ENCODE measurements around the gene HOXA9. TPM values are rescaled to one million over a fixed set of nuclear protein-coding genes. Genes with fewer than 3 reads are reported as not detected.

HOXA9 gene
- total RNA-seq, 1 donor from 2014 or later = 0.80 TPM

- peaks cover 40% of the 10 kb centered on the region for H3K27me3 Mint-ChIP-seq (ENCODE audit: unreplicated experiment)
- H3K36me3 Mint-ChIP-seq (ENCODE audit: low read depth, unreplicated experiment) = no peaks in the 10 kb centered on the region
- no peak overlapping the region for H3K27ac Mint-ChIP-seq (ENCODE audit: unreplicated experiment)
- no peak for TF ChIP-seq CTCF (IDR thresholded peaks at IDR 0.05; ENCODE audit: unreplicated experiment)
- no peak for DNase-seq (ENCODE audit: low spot score)
- H3K4me3 Mint-ChIP-seq (ENCODE audit: unreplicated experiment) = no peak overlapping the region
- H3K9me3 Mint-ChIP-seq (ENCODE audit: unreplicated experiment) = no peaks in the 10 kb centered on the region
- H3K4me1 Mint-ChIP-seq (ENCODE audit: unreplicated experiment) = peaks cover 18% of the 10 kb centered on the region
Measured at GRCh38 chr7:27177795-27178320, 12.5 kb upstream of the HOXA9 start.

GRCh38 chr7:27176962-27177794 lies 11.8 kb upstream of the HOXA9 start:
- TF ChIP-seq CTCF (IDR thresholded peaks at IDR 0.05; ENCODE audit: unreplicated experiment) = no peak
- Mint-ChIP-seq H3K27me3 (ENCODE audit: unreplicated experiment) (peaks cover 39% of the 10 kb centered on the region), H3K4me3 (ENCODE audit: unreplicated experiment) (no peak overlapping the region), H3K36me3 (ENCODE audit: low read depth, unreplicated experiment) (no peaks in the 10 kb centered on the region), H3K4me1 (ENCODE audit: unreplicated experiment) (peaks cover 21% of the 10 kb centered on the region), H3K9me3 (ENCODE audit: unreplicated experiment) (no peaks in the 10 kb centered on the region), H3K27ac (ENCODE audit: unreplicated experiment) (no peak overlapping the region)
- no peak for DNase-seq (ENCODE audit: low spot score)

GRCh38 chr7:27176524-27176845 lies 11.1 kb upstream of the HOXA9 start:
- no peak for DNase-seq (ENCODE audit: low spot score)
- H3K9me3 Mint-ChIP-seq (ENCODE audit: unreplicated experiment) = no peaks in the 10 kb centered on the region
- peaks cover 26% of the 10 kb centered on the region for H3K4me1 Mint-ChIP-seq (ENCODE audit: unreplicated experiment)
- no peak for TF ChIP-seq CTCF (IDR thresholded peaks at IDR 0.05; ENCODE audit: unreplicated experiment)
- peaks cover 44% of the 10 kb centered on the region for H3K27me3 Mint-ChIP-seq (ENCODE audit: unreplicated experiment)
- H3K36me3 Mint-ChIP-seq (ENCODE audit: low read depth, unreplicated experiment) = no peaks in the 10 kb centered on the region
- H3K27ac Mint-ChIP-seq (ENCODE audit: unreplicated experiment) = no peak overlapping the region
- H3K4me3 Mint-ChIP-seq (ENCODE audit: unreplicated experiment) = no peak overlapping the region

GRCh38 chr7:27175626-27176523 lies 10.5 kb upstream of the HOXA9 start:
- Mint-ChIP-seq H3K9me3 (ENCODE audit: unreplicated experiment) (no peaks in the 10 kb centered on the region), H3K36me3 (ENCODE audit: low read depth, unreplicated experiment) (no peaks in the 10 kb centered on the region), H3K4me3 (ENCODE audit: unreplicated experiment) (no peak overlapping the region), H3K27ac (ENCODE audit: unreplicated experiment) (no peak overlapping the region), H3K27me3 (ENCODE audit: unreplicated experiment) (peaks cover 46% of the 10 kb centered on the region), H3K4me1 (ENCODE audit: unreplicated experiment) (peaks cover 32% of the 10 kb centered on the region)
- no peak for DNase-seq (ENCODE audit: low spot score)
- TF ChIP-seq CTCF (IDR thresholded peaks at IDR 0.05; ENCODE audit: unreplicated experiment) = no peak
